C4-2B (cell line): Measurements from ENCODE around the gene IPO5.
A peak's percentile ranks its signal among the peaks of the same experiment; 100 is the strongest.

Experiments used
- H3K27ac ChIP-seq: fragments of 450-650 bp; 2 replicates; pipeline ENCODE4 v1.5.1; 2017
- CTCF ChIP-seq: fragments of 450-650 bp; conservative IDR thresholded peaks from 2 replicates; pipeline ENCODE4 v1.5.1; 2017; ENCODE audit warnings: mild to moderate bottlenecking
- ZFX ChIP-seq: fragments of 450-650 bp; IDR thresholded peaks from 2 replicates; pipeline ENCODE4 v1.6.1; 2017

Gene IPO5

GRCh38 chr13:97953376-97953970 lies at the start of gene IPO5:
TSS of gene IPO5 (plus strand) at chr13:97953675. CDS start at chr13:97976697, 23,022 bp downstream.
- H3K27ac ChIP-seq, result no peak within 1 kb of the TSS; the same call in 1 of the 2 replicates

GRCh38 chr13:97904059-97904458 lies 49.4 kb upstream of the IPO5 start:
- TF ChIP-seq CTCF (no peak), ZFX (no peak)
- H3K27ac ChIP-seq, result no peak overlapping the region

More at GRCh38 chr13:97953376-97953970, at the start of gene IPO5:
- TF ChIP-seq CTCF, result no peak
- TF ChIP-seq ZFX, result no peak

GRCh38 chr13:97905517-97905916 lies 48.0 kb upstream of the IPO5 start:
- no peak for TF ChIP-seq ZFX
- no peak for TF ChIP-seq CTCF
- no peak overlapping the region for H3K27ac ChIP-seq

- TF ChIP-seq CTCF (peak; percentile 76), ZFX (no peak)
- no peak overlapping the region for H3K27ac ChIP-seq
Measured at GRCh38 chr13:97911311-97912138, 42.0 kb upstream of the IPO5 start.

GRCh38 chr13:97912139-97912535 lies 41.3 kb upstream of the IPO5 start:
- TF ChIP-seq CTCF, result no peak
- no peak for TF ChIP-seq ZFX
- H3K27ac ChIP-seq, result no peak overlapping the region

GRCh38 chr13:97913206-97913605 lies 40.3 kb upstream of the IPO5 start:
- H3K27ac ChIP-seq, result no peak overlapping the region
- TF ChIP-seq ZFX (no peak), CTCF (no peak)

GRCh38 chr13:97914540-97914939 lies 38.9 kb upstream of the IPO5 start:
- no peak overlapping the region for H3K27ac ChIP-seq
- TF ChIP-seq CTCF (no peak), ZFX (no peak)
